ENCODE data around the gene CFAP251.

Gene CFAP251

GRCh38 chr12:121946313-121947025 is 28.1 kb downstream of the CFAP251 start:
- DNase-seq = no peak

GRCh38 chr12:121947981-121948380 is 29.6 kb downstream of the CFAP251 start:
- DNase-seq = no peak

GRCh38 chr12:121949648-121950397 is 31.4 kb downstream of the CFAP251 start:
- no peak for DNase-seq

GRCh38 chr12:121953117-121953692 is 34.8 kb downstream of the CFAP251 start:
- no peak for DNase-seq

GRCh38 chr12:121953695-121954094 is 35.3 kb downstream of the CFAP251 start:
- peak; percentile 16 for DNase-seq

- peak; percentile 2 for DNase-seq
Measured at GRCh38 chr12:121955258-121956237, 37.2 kb downstream of the CFAP251 start.

GRCh38 chr12:121957861-121958515 is 39.6 kb downstream of the CFAP251 start:
- no peak for DNase-seq

GRCh38 chr12:121958541-121959240 is 40.3 kb downstream of the CFAP251 start:
- no peak for DNase-seq

- no peak for DNase-seq
Measured at GRCh38 chr12:121960541-121960940, 42.1 kb downstream of the CFAP251 start.

GRCh38 chr12:121961195-121961879 is 42.9 kb downstream of the CFAP251 start:
- no peak for DNase-seq

- no peak for DNase-seq
Measured at GRCh38 chr12:121963341-121964018, 45.1 kb downstream of the CFAP251 start.

- no peak for DNase-seq
Measured at GRCh38 chr12:121964813-121965643, 46.6 kb downstream of the CFAP251 start.

- DNase-seq = no peak
Measured at GRCh38 chr12:121966959-121967358, 48.6 kb downstream of the CFAP251 start.

GRCh38 chr12:121968876-121969275 is 50.5 kb downstream of the CFAP251 start:
- no peak for DNase-seq

- DNase-seq = no peak
Measured at GRCh38 chr12:121969726-121970125, 51.3 kb downstream of the CFAP251 start.

GRCh38 chr12:121970581-121971300 is 52.3 kb downstream of the CFAP251 start:
- DNase-seq = no peak

- no peak for DNase-seq
Measured at GRCh38 chr12:121974026-121974985, 55.9 kb downstream of the CFAP251 start.

All from NCI-H748 treated with DMSO at 0.1 percent for 48 hours (cell line).